Breast epithelium (tissue), 4 donors: ENCODE results near the gene TCERG1L. TPM values are rescaled to one million over a fixed set of nuclear protein-coding genes. Genes with fewer than 3 reads are reported as not detected.

ENCODE experiments used
- DNase-seq, 2 donors: peaks; one replicate each; pipeline ENCODE4 v3.0.0-alpha.2; 2019; ENCODE audit warnings: low spot score in 2 of 2
- H3K27ac ChIP-seq, 2 donors: fragments of 200-600 bp; sonication (generic) in 1 of 2; one replicate each; pipeline ENCODE4 v1.5.1; 2016 to 2019; ENCODE audit warnings: mild to moderate bottlenecking in 1 of 2
- H3K27me3 ChIP-seq, 2 donors: fragments of 200-600 bp; sonication (generic) in 1 of 2; one replicate each; pipeline versions ENCODE4 v1.5.1 to v1.6.0; 2017 to 2019; ENCODE audit warnings: control low read depth in 1 of 2, mild to moderate bottlenecking in 1 of 2
- H3K36me3 ChIP-seq: fragments of 200-600 bp; one replicate; pipeline ENCODE4 v1.5.1; 2019
- H3K4me1 ChIP-seq, 2 donors: fragments of 200-600 bp; sonication (generic); one replicate each; pipeline ENCODE4 v1.5.1; 2016 to 2019; ENCODE audit warnings: control low read depth in 1 of 2
- H3K4me3 ChIP-seq, 3 donors: fragments of 200-600 bp; sonication (generic); 1 replicate in 2 of 3; 2 replicates in 1 of 3; pipeline ENCODE4 v1.5.1; 2016 to 2019; ENCODE audit warnings: mild to moderate bottlenecking in 3 of 3, moderate library complexity in 2 of 3
- H3K9me3 ChIP-seq, 2 donors: fragments of 200-600 bp; sonication (generic) in 1 of 2; one replicate each; pipeline ENCODE4 v1.5.1; 2016 to 2019; ENCODE audit warnings: control low read depth in 1 of 2
- CTCF ChIP-seq, 3 donors: fragments of 450-650 bp; IDR thresholded peaks; one replicate each; pipeline ENCODE4 v1.5.1; 2016 to 2017; ENCODE audit warnings: antibody characterized with exemption in 3 of 3, mild to moderate bottlenecking in 3 of 3, moderate library complexity in 3 of 3
- POLR2A ChIP-seq: fragments of 450-650 bp; IDR thresholded peaks from one replicate; pipeline ENCODE4 v1.6.1; 2016; ENCODE audit warnings: antibody characterized with exemption, mild to moderate bottlenecking, moderate library complexity
- POLR2AphosphoS5 ChIP-seq, 3 donors: sonication (generic); formaldehyde crosslinking; IDR thresholded peaks; one replicate each; pipeline ENCODE4 v1.6.1; 2017; ENCODE audit warnings: antibody characterized with exemption in 3 of 3
- intact Hi-C: fragments of 100-400 bp; cut with DNase I; formaldehyde crosslinking; loops from one replicate; pipeline ENCODE4 v1.15.1; 2023; ENCODE audit warnings: low total_unique reads
- total RNA-seq, 3 donors: library from RNA; depleted of rRNA; stranded (reverse); fragments of >200 nt; gene quantifications; one replicate each; pipeline ENCODE4 v1.1.0, GENCODE V29; 2016

Gene TCERG1L
- total RNA-seq, 3 donors from 2014 or later: under 0.01 to 0.88 TPM; not detected in 1

- DNase-seq: no peak
- TF ChIP-seq POLR2AphosphoS5 (IDR thresholded peaks at IDR 0.05): no peak
- TF ChIP-seq POLR2A: no peak
- no peak for TF ChIP-seq CTCF (IDR thresholded peaks at IDR 0.05)
- Histone ChIP-seq H3K9me3 (no peaks in the 10 kb centered on the region), H3K4me3 (no peak overlapping the region), H3K36me3 (no peaks in the 10 kb centered on the region), H3K4me1 (no peaks in the 10 kb centered on the region), H3K27me3 (no peaks in the 10 kb centered on the region), H3K27ac (no peak overlapping the region)
- intact Hi-C loops: no loop called here
Measured at GRCh38 chr10:131205556-131205955, 106.0 kb downstream of the TCERG1L start.

DNA sequence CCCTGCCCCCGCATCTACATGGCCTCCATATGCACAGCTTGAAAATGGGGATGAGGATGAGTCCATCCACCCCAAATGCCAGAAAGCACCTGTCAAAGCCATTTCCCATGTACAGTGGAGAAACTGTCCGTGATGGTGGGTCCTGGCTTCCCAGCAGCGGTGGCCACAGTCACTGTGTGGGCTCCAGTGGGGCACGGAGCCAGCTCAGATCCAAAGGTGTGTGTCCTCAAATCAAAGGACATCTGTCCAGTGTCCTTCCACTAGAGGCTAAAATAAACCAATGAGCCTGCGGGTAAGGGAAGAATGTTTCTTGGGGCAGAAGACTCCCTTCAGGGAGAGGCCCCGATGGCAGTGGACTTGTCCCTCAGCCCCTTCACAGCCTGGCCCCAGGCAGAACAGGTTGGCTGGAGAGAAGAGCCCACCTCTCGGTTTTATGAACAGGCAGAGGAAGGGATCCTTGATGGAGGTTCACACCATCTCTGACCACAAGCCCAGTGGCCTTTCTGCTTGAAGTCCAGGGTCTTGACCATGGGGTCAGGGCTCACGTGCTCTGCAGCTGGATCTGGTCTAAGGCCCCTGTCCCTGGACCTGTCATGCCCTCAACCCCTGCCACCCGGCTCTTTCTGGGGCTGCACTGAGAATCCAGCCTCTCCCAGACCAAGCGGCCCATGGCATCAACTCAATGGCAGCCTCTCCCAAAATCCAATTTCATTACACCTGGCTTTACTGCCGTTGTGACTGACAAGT is 106.9 kb downstream of the TCERG1L start:
- Histone ChIP-seq H3K36me3 (no peaks in the 10 kb centered on the region), H3K27ac (no peak overlapping the region), H3K9me3 (no peaks in the 10 kb centered on the region), H3K27me3 (no peaks in the 10 kb centered on the region), H3K4me3 (no peak overlapping the region), H3K4me1 (no peaks in the 10 kb centered on the region)
- intact Hi-C loops: no loop called here
- DNase-seq: no peak
- TF ChIP-seq POLR2A (no peak), POLR2AphosphoS5 (IDR thresholded peaks at IDR 0.05) (no peak), CTCF (IDR thresholded peaks at IDR 0.05) (no peak)

DNA sequence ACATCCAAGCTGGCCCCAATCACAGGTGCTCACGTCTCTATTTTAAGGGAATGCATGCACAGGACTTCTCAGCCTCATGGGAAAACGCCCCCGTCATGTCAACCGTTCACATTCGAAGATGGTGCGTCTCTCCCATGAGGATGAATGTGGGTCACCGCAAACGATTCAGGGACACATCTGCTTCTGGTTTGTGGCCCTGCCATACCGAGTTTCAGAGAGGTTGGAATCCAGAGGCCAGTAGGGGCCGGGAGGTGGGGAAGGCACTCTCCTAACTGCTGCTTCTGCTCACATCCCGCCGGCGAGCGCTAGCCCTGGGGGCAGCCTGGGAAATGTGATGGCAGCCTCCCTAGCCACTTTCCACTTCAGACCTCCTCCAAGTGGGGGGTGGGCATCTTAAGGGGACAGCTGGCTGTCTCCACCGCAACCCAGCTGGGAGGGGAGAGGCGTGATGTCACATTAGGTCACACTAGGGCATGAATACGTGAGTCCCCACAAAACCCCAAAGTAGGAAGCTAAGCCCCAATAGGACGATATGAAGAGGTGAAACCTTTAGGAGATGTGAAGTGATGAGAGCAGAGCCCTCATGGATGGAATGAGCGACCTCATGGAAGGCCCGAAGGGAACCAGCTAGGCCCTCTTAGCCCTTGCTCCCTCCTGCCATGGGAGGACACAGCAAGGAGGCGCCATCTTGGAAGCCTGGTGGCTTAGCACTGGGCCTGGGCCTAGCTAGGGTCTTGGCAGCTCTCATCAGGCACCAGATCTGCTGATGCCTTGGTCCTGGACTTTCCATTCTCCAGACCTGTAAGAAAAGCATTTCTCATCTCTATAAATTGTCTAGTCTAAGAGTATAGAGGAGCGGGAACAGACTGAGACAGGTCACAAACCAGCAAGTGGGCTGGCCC is 107.8 kb downstream of the TCERG1L start:
- no peaks in the 10 kb centered on the region for H3K9me3 ChIP-seq
- no peak overlapping the region for H3K27ac ChIP-seq
- H3K4me1 ChIP-seq: no peaks in the 10 kb centered on the region
- TF ChIP-seq POLR2AphosphoS5 (IDR thresholded peaks at IDR 0.05) (no peak), CTCF (IDR thresholded peaks at IDR 0.05) (no peak), POLR2A (no peak)
- intact Hi-C loops: no loop called here
- DNase-seq: no peak
- H3K36me3 ChIP-seq: no peaks in the 10 kb centered on the region
- no peak overlapping the region for H3K4me3 ChIP-seq
- no peaks in the 10 kb centered on the region for H3K27me3 ChIP-seq

- Histone ChIP-seq H3K27ac (no peak overlapping the region), H3K4me1 (no peaks in the 10 kb centered on the region), H3K4me3 (no peak overlapping the region), H3K36me3 (no peaks in the 10 kb centered on the region), H3K9me3 (no peaks in the 10 kb centered on the region), H3K27me3 (no peaks in the 10 kb centered on the region)
- DNase-seq: peak in 1 of 2 donors; percentile 15
- intact Hi-C loops: no loop called here
- TF ChIP-seq POLR2AphosphoS5 (IDR thresholded peaks at IDR 0.05): no peak
- TF ChIP-seq CTCF (IDR thresholded peaks at IDR 0.05): no peak
- TF ChIP-seq POLR2A: no peak
Measured at GRCh38 chr10:131202990-131203389, 108.5 kb downstream of the TCERG1L start.
